SK-N-SH treated with all-trans-retinoic acid at 6 μM for 48 hours (cell line): Measurements from ENCODE around the gene MRM3.
"Not testable (repeated sequence)": the region's sequence is repeated elsewhere in the genome, so short reads cannot be mapped to it uniquely, and the experiment has no call there.

Source experiments
- ZFP30 ChIP-seq: fragments of 450-650 bp; formaldehyde crosslinking; IDR thresholded peaks from 2 replicates; pipeline ENCODE4 v1.5.0; 2022; ENCODE audit warnings: mild to moderate bottlenecking, moderate library complexity
- ZNF70 ChIP-seq: fragments of 450-650 bp; formaldehyde crosslinking; IDR thresholded peaks from 2 replicates; pipeline ENCODE4 v1.5.0; 2020; ENCODE audit warnings: mild to moderate bottlenecking, moderate library complexity

GRCh38 chr17:785901-786300 is 3.7 kb downstream of the MRM3 start:
- TF ChIP-seq ZNF70, ZFP30: not testable (repeated sequence)
